CD4-positive, alpha-beta T cell treated with Interleukin-4 for 4 hours (primary cell): ENCODE results near the gene RALGAPA2.

Experiments used
- DNase-seq: peaks from one replicate; pipeline ENCODE4 v3.0.0-alpha.2; 2020

RALGAPA2 gene

GRCh38 chr20:20491110-20491783 is 221.2 kb downstream of the RALGAPA2 start:
- no peak for DNase-seq

- no peak for DNase-seq
Measured at GRCh38 chr20:20490673-20491072, 221.8 kb downstream of the RALGAPA2 start.

- no peak for DNase-seq
Measured at GRCh38 chr20:20489648-20490341, 222.6 kb downstream of the RALGAPA2 start.

- DNase-seq: no peak
Measured at GRCh38 chr20:20489054-20489453, 223.4 kb downstream of the RALGAPA2 start.

GRCh38 chr20:20488388-20488787 is 224.1 kb downstream of the RALGAPA2 start:
- DNase-seq: no peak

GRCh38 chr20:20487811-20488210 is 224.6 kb downstream of the RALGAPA2 start:
- no peak for DNase-seq

GRCh38 chr20:20483328-20483727 is 229.1 kb downstream of the RALGAPA2 start:
- no peak for DNase-seq

GRCh38 chr20:20482453-20482852 is 230.0 kb downstream of the RALGAPA2 start:
- DNase-seq: no peak

- DNase-seq: no peak
Measured at GRCh38 chr20:20480689-20481088, 231.8 kb downstream of the RALGAPA2 start.

GRCh38 chr20:20480126-20480525 is 232.3 kb downstream of the RALGAPA2 start:
- DNase-seq: no peak

- no peak for DNase-seq
Measured at GRCh38 chr20:20477444-20478041, 234.9 kb downstream of the RALGAPA2 start.

GRCh38 chr20:20476504-20476903 is 235.9 kb downstream of the RALGAPA2 start:
- DNase-seq: no peak

- no peak for DNase-seq
Measured at GRCh38 chr20:20473657-20474056, 238.8 kb downstream of the RALGAPA2 start.

GRCh38 chr20:20472684-20473274 is 239.7 kb downstream of the RALGAPA2 start:
- no peak for DNase-seq

GRCh38 chr20:20466341-20466879 is 246.0 kb downstream of the RALGAPA2 start:
- DNase-seq: no peak

- DNase-seq: no peak
Measured at GRCh38 chr20:20465252-20465651, 247.2 kb downstream of the RALGAPA2 start.

GRCh38 chr20:20463933-20464374 is 248.5 kb downstream of the RALGAPA2 start:
- DNase-seq: no peak

- DNase-seq: no peak
Measured at GRCh38 chr20:20462185-20462584, 250.3 kb downstream of the RALGAPA2 start.

GRCh38 chr20:20461551-20461950 is 250.9 kb downstream of the RALGAPA2 start:
- DNase-seq: no peak

GRCh38 chr20:20459726-20460125 is 252.7 kb downstream of the RALGAPA2 start:
- DNase-seq: no peak

- no peak for DNase-seq
Measured at GRCh38 chr20:20457392-20458126, 254.9 kb downstream of the RALGAPA2 start.

GRCh38 chr20:20456741-20457140 is 255.7 kb downstream of the RALGAPA2 start:
- no peak for DNase-seq

- no peak for DNase-seq
Measured at GRCh38 chr20:20455926-20456325, 256.5 kb downstream of the RALGAPA2 start.
